Stimulated activated naive CD4-positive, alpha-beta T cell (primary cell): ENCODE measurements around the gene SPRING1.
"Not testable (repeated sequence)": the region's sequence is repeated elsewhere in the genome, so short reads cannot be mapped to it uniquely, and the experiment has no call there.

Source experiments
- DNase-seq, 6 experiments: peaks; one replicate each; lab custom pipeline; 2025; lab: John Stamatoyannopoulos, UW

SPRING1 gene

GRCh38 chr12:116737774-116738657, at the start of gene SPRING1, which contains the start of gene RNFT2:
Gene SPRING1 (minus strand): TSS chr12:116738069. CDS start chr12:116737900, 169 bp downstream.
Gene RNFT2 (plus strand): TSS chr12:116738315. CDS start chr12:116740498, 2,183 bp downstream.
- peak; percentile 95 to 99 (median 98) for DNase-seq

DNA sequence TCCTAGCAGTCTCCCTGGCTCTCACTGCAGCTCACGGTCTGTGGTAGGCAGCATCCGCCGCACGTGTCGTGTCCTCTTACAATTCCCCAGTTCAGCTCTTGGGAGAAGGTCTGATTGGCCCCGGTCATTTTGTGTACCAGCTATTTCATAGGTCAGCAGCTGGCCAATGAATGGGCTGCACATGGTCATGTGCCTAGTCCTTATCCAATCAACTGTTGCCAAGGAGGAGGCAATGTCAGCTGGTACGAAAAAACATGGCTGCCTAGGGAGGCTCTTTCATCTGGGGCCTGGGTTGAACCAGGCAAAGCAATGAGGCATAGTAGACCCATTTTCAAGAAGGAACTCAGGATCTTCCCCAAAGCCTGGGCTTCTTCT, 46.4 kb upstream of the SPRING1 start:
- DNase-seq = no peak

- DNase-seq = no peak
Measured at GRCh38 chr12:116783525-116784237, 45.8 kb upstream of the SPRING1 start.

DNA sequence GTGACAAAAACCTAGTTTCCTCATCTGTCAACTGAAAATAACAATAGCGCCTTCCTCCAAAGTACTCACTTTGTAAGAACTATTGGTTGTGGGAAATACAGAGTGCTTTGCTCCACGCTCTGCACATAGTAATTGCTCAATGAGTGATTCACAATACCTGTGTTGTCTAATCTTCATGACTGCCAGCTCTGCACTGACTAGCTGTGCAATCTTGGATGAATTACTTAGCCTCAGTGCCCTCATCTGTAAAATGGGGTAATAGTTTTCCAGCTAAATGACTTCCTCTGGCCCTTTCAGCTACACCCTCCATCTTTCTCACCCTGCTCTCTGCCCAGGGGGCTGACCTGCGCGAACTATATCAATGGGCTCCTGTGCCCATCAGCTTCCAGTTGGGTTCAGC, 43.1 kb upstream of the SPRING1 start:
- DNase-seq = no peak

DNA sequence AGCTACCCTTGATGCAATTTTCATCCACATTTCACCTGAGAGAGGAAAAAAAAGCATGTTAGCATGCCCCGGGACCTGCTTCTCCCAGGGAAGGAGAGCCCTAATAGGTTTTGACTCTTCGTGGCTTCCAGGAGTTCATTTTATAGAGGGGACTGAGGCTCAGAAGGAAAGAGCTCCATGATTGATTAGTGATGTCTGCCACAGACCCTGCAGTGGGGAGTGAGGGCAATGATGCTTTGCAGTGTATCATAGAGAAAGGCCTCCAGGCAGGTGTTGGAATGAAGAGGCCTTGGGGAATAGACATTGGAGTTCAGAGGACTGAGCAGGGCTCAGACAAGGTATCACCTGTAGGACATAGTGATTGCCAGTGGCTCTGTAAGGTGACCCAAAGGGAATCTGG, 41.7 kb upstream of the SPRING1 start:
- no peak for DNase-seq

DNA sequence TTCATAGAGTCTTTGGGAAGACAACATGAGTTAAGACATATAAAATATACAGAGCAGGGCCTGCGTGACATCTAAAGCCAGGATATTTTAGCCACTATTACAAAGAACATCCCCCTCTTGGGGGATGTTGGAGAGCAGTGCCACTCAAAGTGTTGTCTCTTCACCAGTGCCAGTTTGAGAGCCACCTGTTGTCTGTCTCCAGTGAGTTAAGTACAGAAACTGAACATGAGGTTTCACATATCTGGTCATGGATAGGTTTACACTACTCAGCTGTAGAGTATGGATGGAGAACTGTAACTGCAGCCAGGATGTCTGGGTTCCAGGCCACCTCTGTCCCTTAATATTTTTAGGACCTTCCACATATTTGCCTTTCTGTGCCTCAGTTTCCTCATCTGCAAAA, 39.4 kb upstream of the SPRING1 start:
- no peak for DNase-seq

DNA sequence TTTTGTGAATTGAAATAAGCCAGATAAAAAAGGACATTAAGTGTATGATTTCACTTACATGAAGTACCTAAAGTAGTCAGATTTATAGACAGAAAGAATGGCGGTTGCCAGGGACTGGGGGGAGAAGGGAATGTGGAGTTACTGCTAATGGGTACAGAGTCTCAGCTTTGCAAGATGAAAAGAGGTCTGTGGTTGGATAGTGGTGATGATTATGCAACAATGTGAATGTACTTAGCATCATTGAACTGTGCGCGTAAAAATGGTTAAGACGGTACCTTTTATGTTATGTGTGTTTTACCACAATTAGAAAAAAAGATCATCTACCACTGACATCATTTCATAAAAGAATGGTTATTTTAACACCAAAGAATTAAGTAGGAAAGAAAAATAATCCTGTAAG, 36.2 kb upstream of the SPRING1 start:
- DNase-seq = no peak

GRCh38 chr12:116773276-116773731, 35.4 kb upstream of the SPRING1 start:
- no peak for DNase-seq

GRCh38 chr12:116771651-116772050, 33.8 kb upstream of the SPRING1 start:
- no peak for DNase-seq

DNA sequence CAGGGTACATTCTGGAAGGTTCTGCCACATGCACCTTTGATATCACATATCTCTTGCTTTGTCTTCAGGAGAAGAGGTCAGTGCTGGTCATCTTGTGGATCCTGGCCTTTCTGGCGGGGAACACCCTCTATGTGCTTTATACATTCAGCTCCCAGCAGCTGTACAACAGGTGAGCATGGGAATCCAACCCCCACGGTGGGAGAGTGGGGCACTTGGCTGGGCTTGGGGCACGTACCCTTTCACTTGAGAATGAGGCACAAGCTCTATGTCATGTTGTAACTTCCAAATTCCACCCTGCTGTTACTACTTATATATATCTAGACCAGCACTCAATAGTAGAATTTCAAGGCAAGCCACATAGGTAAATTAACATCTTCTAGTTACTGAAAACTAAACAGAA, 28.9 kb upstream of the SPRING1 start:
- no peak for DNase-seq

GRCh38 chr12:116766285-116766684, 28.4 kb upstream of the SPRING1 start:
- DNase-seq = no peak

DNA sequence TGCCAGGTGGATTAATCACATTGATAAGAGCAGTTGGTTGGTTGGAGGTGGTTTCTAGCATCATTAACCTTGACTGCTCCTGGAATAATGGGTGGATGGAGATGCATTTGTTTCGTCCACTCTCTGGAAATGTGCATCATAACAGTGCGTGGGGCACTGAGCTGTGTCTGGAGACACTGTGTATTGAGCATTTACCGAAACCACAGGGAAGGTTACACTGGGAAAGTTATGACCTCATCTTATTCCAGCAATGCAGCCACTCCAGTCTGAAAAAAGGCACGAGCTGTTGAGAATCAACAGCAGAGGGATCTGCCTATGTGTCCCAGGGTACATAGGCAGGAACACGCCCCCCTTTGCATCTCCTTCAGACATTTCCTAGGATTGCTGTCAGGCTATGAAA, 27.4 kb upstream of the SPRING1 start:
- no peak for DNase-seq

- DNase-seq = no peak
Measured at GRCh38 chr12:116761499-116761898, 23.6 kb upstream of the SPRING1 start.

DNA sequence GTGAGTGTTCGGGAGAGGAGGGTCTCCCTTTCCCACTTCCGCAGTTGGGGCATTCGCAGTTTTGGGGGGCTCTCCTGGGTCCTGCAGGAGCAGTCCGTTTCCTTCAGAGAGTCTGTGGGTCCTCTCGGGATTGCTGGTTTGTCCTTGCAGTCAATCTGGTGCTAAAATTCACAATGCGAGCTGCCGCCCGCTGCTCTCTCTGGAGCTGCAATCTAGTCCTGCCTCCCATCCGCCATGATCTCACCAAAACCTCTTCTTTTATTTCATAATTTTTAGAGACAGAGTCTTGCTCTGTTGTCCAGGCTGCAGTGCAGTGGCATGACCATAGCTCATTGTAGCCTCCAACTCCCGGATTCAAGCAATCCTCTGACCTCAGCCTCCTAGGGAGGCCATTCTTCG, 22.8 kb upstream of the SPRING1 start:
- no peak for DNase-seq

GRCh38 chr12:116759783-116760621, 22.1 kb upstream of the SPRING1 start:
- DNase-seq = peak; percentile 8 to 41 (median 15)

DNA sequence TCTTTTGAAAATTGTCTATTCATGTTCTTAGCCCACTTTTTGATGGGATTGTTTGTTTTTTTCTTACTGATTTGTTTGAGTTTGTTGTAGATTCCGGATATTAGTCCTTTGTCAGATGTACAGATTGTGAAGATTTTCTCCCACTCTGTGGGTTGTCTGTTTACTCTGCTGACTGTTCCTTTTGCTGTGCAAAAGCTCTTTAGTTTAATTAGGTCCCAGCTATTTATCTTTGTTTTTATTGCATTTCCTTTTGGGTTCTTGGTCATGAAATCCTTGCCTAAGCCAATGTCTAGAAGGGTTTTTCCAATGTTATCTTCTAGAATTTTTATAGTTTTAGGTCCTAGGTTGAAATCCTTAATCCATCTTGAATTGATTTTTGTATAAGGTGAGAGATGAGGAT, 16.9 kb upstream of the SPRING1 start:
- DNase-seq = not testable (repeated sequence)

GRCh38 chr12:116754097-116754496, 16.2 kb upstream of the SPRING1 start:
- not testable (repeated sequence) for DNase-seq

GRCh38 chr12:116750298-116750697, 12.4 kb upstream of the SPRING1 start:
- DNase-seq = no peak

GRCh38 chr12:116749884-116750283, 12.0 kb upstream of the SPRING1 start:
- DNase-seq = no peak

DNA sequence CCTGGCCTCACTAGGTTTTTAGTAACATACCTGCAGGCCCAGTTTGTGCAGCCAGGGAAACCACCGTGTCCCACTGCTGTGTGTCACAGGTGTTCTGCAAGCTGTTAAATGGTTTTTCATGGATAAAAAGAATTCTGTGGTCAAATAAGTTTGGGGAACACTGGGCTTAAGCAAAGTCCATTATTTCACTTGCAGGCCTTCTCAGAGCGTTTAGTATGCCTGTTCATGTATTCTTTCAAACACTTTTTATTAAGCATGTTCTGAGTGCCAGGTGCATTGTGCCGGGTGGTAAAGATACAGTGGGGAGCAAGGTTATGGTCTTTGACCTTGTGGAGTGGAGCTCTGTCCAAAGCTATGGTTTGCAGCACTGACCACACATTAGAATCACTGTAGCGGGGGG, 7.7 kb upstream of the SPRING1 start:
- no peak for DNase-seq

DNA sequence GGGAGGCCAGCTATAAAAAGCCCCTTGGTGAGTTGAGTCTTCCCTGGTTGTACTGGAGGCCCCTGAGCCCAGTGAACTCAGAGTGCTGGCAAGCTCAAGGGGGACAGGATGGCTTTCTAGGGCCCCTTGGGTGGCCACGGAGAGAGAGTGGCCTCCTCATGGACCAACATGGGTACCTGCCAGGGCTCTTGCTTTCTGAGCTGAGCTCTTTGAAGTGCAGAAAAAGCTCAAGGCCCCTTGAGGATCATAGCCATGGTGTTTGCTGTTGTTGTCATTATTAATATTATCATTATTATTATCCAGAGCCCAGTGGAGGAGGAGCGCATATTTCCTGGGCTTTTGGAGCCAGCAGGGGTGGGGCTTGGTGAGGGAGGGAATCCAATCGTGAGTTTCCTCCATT, 6.9 kb upstream of the SPRING1 start:
- no peak for DNase-seq

- not testable (repeated sequence) for DNase-seq
Measured at GRCh38 chr12:116742787-116743186, 4.9 kb upstream of the SPRING1 start.
